Brain pericyte (primary cell): ENCODE data around the gene GPC2.
"Not testable (repeated sequence)": the region's sequence is repeated elsewhere in the genome, so short reads cannot be mapped to it uniquely, and the experiment has no call there.

Experiments used
- DNase-seq: peaks from one replicate; pipeline ENCODE4 v3.0.0-alpha.2; 2012; ENCODE audit warnings: low read depth, low spot score

GPC2 gene

DNA sequence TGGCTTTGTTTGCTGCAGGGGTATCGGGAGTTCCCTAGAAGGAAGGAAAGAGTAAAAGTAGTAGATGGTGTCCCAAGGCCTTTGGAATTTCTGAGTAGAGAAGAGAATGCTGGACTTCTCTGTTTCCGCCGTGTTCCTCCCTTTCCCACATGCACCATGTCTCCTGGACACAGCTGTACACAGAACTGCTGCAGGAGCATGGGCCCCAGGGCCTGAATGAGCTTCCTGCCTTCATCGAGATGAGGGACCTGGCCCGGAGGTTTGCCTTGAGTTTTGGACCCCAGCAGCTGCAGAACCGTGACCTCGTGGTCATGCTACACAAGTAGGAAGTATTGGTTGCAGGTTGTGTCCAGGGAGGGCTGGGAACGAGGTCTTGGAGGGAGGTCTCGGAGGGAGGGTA, 27.3 kb upstream of the GPC2 start:
- no peak for DNase-seq

DNA sequence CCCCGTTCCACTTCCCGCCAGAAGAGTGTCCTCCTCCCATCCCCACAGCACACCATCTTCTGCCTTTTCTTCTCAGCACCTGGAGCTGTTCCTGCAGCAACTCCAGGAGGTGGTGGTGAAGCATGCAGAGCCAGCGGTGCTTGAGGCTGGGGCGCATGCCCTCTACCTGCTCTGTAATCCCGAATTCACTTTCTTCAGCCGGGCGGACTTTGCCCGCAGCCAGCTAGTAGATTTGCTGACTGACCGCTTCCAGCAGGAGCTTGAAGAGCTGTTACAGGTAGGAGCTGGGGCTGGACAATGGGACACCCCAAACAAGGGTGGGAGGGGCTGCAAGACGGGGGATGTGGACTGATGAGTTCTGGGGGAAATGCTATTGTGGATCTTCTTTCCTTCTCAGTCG, 23.5 kb upstream of the GPC2 start:
- no peak for DNase-seq

DNA sequence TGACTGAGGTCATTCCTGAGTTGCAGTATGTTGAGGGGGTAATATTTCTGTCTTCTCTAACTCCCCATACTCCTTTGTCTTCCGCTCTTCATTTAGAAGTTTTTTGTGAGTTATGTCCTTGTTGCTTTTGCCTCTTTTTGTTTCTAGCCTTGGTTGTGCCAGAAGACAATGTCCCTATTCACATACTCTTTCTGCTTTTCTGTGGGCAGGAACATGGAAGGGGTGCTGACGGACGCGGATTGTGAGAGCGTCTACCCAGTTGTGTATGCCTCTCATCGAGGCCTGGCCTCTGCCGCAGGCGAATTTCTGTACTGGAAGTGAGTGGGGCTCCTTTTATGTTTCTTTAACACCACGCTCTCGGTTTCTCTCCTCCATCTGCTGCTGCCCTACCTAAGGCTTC, 21.1 kb upstream of the GPC2 start:
- DNase-seq, result no peak

DNA sequence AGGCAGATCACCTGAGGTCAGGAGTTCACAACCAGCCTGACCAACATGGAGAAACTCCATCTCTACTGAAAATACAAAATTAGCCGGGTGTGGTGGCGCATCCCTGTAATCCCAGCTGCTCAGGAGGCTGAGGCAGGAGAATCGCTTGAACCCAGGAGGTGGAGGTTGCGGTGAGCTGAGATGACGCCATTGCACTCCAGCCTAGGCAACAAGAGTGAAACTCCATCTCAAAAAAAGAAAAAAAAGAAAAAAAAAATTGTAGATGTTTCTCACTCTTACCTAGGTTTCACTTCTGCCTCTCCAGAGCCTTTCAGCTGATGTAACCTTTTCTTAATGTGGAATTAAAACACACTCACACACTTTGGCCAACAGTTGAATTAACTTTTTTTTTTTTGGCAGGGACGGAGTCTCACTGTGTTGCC, 18.7 kb upstream of the GPC2 start:
- DNase-seq, result not testable (repeated sequence)

DNA sequence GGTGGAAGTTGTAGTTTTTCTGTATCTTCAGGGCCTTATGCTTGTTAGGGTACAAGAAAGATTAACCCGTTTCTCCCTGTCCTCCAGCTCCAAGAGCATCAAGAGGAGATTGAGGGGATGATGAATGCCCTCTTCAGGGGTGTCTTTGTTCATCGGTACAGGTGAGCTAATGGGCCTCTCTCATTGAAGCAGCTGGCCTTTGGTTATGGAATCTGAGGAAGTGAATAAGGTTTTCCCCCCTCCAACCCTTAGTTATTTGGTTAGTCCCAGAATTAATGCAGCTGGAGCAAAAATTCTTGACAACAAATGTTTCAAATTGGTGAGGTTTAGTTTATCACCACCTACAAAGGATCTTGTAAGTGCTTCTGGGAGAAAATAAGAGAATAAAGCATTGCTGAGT, 18.0 kb upstream of the GPC2 start:
- no peak for DNase-seq

DNA sequence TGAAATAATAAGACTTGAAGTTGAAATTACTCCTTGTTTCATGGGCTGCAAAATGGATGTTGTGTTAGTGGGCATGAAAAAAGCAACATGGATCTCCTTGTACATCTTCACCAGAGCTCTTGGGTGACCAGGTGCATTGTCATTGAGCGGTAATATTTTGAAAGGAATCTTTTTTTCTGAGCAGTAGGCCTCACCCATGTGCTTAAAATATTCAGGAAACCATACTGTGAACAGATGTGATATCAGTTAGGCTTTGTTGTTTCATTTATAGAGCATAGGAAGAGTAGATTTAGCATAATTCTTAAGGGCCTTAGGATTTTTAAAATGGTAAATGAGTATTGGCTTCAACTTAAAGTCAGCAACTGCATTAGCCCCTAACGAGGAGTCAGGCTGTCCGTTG, 15.8 kb upstream of the GPC2 start:
- DNase-seq, result no peak

DNA sequence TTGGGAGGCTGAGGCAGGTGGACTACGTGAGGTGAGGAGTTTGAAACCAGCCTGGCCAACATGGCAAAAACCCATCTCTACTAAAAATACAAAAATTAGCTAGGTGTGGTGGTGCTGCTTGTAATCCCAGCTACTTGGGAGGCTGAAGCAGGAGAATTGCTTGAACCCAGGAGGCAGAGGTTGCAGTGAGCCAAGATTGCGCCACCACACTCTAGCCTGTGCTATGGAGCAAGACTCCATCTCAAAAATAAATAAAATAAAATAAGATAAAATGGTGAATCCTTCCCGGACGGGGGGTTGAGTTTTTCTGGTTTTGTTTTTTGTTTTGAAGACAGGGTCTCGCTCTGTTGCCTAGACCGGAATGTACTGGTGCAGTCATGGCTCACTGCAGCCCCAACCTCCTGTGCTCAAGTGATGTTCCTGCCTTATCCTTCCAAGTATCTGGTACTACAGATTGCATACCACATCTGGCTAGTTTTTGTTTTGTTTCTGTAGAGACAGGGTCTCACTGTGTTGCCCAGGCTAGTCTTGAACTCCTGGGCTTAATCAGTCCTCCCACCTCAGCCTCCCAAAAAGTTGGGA, 15.2 kb upstream of the GPC2 start:
- not testable (repeated sequence) for DNase-seq

DNA sequence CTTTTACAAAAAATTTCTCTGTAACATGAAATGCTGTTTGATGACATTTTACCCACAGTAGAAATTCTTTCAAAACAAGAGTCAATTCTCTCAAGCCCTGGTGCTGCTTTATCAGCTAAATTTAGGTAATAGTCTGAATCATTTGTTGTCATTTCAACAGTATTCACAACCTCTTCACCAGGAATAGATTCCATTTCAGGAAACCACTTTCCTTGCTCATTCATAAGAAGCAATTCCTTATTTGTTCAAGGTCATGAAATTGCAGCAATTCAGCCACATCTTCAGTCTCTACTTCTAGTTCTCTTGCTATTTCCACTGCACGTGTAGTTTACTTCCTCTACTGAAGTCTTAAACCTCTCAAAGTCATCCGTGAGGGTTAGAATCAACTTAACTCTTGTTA, 14.6 kb upstream of the GPC2 start:
- no peak for DNase-seq

DNA sequence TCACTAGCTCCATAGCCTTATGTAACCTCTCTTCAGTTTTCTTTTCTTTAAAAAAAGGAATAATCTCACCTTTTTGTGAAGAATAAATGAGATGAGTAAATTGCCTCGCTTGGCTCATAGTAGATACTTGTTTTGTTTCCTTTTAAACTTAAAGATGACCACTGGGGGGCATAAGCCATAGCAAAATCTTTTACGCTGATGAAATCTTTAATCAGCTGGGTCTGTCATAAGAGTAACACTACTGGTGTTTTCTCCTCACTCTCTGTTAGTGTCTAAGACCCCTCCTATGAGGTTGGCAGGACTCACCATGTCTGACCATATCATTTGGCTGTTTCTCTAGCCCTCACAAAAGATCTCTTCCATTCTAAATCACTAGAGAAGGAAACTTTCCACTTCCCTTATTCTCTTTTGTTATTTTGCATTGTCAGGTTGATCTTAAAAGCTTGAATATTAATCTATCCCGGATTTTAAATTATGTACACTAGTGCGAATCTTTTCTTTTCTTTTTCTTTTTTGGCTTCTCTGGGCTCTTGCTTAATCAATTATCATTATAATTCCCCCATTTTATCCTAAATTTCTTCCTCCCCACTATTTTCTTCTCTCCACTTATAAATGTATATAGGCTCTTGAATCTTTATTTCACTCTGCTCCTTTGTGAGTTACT, 13.0 kb upstream of the GPC2 start:
- DNase-seq, result no peak

DNA sequence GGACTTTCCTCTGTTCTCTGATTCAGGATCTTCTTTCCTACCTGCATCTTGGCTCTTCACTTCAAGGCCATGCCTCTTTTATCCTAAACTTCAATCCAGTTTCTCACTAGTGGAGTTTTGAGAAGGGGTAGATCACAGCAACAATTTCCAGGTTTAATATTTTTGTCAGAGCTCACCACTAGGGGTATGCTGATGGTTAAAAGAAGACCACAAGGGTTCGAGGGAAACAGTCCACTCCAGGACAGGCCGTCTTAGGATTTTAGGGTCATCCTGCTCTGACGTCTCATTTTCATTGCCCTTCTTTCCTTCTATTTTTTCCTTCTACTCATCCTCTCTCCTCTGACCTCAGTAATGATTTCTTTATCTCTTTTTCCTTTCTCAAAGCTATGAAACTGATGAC, 11.9 kb upstream of the GPC2 start:
- DNase-seq, result no peak

DNA sequence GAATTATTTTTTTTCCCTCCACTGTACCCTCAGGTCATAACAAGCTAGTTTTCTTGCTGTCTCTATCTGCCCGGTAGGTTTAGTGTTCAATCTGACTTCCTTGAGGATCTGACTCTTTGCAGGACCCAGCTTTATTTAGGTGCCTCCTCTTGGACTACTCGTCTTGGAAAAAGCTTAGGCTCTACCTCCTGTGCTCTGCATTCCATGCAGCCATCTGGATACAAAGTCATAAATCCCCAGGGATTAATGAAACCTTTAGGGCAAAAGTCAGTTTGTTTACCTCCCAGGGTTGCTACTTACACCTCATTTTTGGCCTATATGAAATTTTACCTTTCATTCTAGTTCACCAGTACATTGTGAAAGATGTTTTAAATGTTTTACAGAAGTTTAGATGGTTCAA, 8.5 kb upstream of the GPC2 start:
- no peak for DNase-seq

DNA sequence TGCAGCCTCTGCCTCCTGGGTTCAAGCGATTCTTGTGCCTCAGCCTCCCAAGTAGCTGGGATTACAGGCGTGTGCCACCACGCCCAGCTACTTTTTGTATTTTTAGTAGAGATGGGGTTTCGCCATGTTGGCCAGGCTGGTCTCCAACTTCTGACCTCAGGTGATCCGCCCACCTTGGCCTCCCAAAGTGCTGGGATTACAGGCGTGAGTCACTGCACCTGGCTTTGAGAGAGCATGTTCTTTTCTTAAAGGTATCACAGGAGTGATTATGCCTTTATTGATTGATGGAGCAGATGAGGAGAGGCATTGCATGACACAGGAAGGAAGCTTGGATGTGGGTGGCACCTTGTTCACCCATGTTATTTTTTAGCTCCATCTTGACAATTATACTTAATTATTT, 5.9 kb upstream of the GPC2 start:
- not testable (repeated sequence) for DNase-seq

DNA sequence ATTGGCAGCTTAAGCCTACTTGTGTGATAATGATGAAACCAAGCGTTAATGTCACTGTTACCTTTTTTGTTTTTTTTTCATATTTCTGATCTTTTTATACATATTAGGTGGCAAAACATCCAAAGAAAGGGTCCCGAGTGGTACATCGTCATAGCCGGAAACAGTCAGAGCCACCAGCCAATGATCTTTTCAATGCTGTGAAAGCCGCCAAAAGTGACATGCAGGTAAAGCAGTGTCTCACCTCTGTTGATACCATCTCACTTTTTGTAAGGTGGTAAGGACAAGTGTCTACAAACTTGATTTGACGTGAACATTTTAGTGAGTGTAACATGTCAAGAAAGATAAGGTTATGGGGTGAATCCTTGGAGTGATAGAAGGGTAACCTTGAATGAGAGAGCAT, 5.4 kb upstream of the GPC2 start:
- not testable (repeated sequence) for DNase-seq

DNA sequence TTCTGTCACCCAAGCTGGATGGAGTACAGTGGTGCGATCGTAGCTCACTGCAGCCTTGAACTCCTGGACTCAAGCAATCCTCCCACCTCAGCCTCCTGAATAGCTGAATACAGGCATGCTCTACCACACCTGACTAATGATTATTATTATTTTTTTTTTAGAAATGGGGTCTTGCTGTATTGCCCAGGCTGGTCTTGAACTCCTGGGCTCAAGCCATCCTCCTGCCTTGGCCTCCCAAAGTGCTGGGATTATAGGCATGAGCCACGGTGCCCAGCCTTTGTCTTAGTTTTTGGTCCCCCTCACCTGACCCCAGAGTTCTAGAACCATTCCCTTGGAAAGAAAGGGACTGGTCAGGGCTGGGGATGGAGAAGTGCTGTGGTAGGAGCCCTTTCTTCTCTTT, 2.9 kb upstream of the GPC2 start:
- DNase-seq, result not testable (repeated sequence)

DNA sequence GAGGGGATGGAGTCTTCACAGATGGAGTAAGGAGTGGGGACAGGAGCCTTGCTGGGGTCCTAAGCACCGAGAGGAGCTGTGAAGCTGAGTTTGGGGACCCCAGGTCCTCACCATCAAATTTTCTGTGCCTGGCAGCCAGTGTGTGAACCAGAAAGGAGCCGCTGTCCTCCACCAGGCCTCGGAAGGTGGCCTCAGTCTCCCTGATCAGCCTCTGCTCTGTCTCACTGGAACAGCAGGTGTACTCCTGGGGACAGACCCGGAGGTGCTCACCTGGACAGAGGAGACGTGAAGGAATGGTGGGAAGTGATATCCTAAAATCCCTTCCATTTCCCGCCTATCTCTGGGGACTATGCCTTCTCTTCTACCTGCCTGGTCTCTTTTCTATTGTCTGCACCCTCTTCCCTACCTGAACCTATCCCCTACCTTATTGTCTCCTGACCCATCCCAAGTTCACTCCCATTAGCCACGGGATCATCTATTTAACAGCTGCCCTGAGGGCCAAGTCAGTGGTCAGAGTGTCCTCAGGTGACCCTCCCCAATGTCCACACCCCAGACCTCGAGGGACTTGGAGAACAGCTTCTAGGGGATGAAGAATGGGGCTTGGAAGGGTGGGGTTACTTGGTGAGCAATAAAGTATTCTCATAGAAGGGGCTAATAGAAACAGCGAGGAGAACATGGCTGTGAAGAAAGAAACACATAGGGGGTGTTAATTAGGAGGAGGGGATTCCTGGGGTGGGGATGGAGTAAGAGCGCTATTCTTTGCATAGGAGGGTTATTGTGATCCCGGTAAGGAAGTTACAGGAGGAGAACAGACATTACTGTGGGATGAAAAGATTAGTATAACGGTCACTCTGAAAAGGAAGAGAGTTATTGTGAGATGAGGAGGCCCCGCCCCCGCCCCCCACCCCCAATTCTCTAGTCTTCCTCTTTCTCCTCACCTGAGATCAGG, 811 bp downstream of the GPC2 start:
- DNase-seq, result no peak

DNA sequence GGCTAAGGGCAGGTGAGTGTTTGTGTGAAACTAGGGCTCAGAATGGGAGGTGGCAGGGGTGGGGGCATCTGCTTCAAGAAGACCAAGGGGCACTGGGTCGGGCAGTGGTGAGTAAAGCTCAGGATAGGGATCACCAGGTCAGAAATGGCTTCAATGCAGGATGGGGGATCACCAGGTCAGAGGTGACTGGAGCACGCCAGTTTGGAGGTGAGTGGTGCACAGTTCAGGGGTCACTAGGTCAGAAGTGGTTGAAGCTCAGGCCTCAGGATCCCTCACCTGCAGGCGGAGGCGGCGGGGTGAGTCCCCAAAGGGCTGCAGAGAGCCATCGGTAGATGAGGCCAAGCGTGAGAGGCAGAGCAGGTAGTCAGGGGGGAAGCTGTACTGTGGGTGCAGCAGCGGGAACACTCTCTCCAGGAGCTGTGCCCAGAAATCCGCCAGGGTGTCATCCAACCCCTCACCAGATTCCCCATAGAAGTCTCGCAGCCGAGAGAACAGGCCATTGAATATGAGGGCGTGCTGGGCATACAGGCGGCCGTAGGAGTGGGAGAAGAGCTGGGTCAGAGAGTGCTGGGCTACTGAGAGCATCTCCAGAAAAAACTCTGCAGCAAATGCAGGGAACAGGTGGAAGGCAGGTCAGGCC, 1.8 kb downstream of the GPC2 start:
- no peak for DNase-seq

DNA sequence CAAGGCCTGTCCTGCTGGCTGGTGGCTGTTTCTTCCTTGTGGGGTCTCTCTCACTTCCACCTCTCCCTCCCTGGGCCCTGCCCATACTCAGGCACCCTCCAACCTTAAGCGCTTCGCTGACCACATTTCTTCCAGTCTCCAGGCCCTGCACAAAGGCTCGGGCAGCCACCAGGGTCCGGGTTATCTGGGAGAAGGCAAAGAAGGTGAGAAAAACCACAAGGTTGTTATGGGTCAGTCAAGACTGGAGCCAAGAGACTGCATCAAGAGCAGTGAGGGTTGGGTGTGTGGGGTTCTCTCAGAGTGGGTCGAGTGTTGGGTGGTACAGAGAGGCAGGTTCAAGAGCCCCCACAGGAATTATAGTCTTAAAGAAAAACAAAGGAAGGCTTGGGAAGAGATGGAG, 2.6 kb downstream of the GPC2 start:
- DNase-seq, result no peak

DNA sequence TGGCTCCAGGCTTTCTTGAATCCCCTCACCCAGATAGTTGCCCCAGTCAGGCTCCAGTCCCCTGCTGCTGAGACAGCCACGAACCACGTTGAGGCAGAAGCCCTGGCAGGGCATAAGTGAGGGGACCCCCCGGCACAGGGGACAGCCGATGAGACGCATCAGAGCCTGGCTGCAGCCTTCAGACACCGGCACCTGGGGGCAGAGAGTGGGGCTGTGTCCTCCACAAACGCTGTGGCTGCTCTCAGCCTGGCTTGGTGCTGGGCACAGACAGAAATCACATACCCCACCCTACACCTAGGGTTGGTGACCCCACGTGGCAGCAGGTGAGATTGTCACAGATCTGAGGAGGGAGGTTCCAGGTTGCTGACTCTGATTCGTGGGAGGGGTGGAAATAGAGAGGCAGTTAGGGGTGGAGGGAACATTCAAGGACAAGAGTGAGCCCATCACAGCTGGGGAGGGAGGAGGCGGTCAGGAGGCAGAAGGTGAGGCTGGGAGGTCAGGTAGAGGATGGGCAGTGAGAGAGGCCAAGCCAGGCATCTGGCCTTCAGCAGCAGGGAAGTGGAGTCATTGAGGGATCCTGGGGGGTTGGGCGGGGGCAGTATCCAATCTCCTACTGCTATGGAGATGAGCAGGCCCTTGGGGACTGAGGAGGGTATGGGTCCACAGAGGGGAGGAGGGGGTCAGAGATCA, 3.2 kb downstream of the GPC2 start:
- no peak for DNase-seq

DNA sequence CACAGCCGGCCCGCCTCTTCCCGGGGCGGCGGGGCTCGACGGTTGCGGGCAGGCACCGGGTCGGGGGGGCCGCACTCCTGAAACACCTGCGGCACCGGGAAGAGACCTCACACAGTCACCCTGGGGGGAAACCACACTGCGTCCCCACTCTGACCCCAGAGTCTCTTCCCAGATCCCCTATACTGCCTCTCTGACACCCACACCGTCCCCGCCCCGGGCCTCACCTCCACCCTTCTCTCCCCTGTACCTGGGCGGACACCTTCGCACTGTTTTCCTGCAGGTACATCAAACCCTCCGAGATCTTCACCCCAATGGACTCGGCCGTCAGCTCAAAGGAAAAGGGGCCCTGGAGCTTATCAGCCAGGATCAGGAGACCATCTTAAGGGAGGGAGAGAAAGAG, 5.3 kb downstream of the GPC2 start:
- DNase-seq, result no peak

DNA sequence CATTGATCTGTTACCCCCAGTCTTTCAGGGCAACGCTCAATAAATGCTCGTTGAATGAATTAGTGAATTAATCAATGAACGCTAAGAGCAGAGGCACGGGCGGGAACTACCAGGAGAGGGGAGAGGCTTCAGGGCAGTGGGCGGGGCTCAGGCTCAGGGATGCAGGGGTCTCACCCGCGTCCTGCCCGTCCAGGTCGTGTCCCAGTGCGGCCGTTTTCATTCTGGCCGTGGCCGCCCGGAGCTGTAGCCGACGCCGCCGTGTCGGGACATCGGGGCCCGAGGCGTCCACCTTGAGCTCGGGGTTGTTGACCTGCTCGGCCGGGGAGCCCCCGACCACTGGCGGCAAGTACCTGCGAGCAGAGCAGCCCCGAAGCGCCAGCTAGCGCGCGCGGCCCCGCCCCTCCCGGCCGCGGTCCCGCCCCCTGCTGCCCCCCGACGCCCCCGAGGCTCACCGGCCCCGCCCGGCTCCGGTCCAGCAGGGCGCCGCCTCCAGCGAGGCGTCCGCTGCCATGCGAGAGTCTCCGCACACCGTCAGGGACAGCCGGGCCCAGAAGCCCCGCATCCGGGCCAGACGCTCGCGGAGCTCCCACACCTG, 6.0 kb downstream of the GPC2 start:
- no peak for DNase-seq
